IPS-15b (cell line): ENCODE results near the gene PLSCR3.

ENCODE experiments used
- H3K27me3 ChIP-seq: one replicate; pipeline ENCODE4 v1.6.1; 2013; ENCODE audit warnings: low read length; ENCODE audit not compliant: control insufficient read depth, insufficient read depth
- H3K36me3 ChIP-seq: one replicate; pipeline ENCODE4 v1.6.1; 2013; ENCODE audit warnings: low read length; ENCODE audit not compliant: control insufficient read depth, insufficient read depth
- H3K4me1 ChIP-seq: one replicate; pipeline ENCODE4 v1.6.1; 2013; ENCODE audit warnings: mild to moderate bottlenecking, low read length; ENCODE audit not compliant: control insufficient read depth, insufficient read depth
- H3K4me3 ChIP-seq: one replicate; pipeline ENCODE4 v1.5.1; 2013; ENCODE audit warnings: low read depth, low read length
- H3K9ac ChIP-seq: one replicate; pipeline ENCODE4 v1.6.1; 2013; ENCODE audit warnings: low read depth, mild to moderate bottlenecking, low read length
- H3K9me3 ChIP-seq: one replicate; pipeline ENCODE4 v1.6.1; 2013; ENCODE audit warnings: mild to moderate bottlenecking, low read length; ENCODE audit not compliant: control insufficient read depth, insufficient read depth

PLSCR3 gene

DNA sequence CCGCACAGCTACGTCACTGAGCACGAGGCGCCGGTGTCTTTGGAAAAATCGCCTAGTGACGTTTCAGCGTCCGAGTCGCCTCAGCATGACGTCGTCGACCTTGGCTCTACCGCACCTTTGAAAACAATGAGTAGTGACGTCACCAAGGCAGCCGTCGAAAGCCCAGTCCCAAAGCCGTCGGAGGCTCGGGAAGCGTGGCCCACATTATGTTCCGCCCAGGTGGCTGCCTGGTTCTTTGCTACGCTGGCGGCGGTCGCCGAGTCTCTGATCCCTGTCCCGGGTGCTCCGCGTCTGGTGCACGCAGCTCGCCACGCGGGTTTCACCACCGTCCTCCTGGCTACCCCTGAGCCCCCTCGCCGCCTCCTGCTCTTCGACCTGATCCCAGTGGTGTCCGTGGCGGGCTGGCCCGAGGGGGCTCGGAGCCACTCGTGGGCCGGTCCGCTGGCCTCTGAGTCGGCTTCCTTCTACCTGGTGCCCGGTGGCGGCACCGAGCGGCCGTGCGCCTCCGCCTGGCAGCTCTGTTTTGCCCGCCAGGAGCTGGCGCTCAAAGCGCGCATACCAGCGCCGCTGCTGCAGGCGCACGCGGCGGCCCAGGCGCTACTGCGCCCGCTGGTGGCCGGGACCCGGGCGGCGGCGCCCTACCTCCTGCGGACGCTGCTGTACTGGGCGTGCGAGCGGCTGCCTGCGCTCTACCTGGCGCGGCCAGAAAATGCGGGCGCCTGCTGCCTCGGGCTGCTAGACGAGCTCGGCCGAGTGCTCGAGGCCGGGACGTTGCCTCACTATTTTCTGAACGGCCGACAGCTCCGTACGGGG is 42.4 kb upstream of the PLSCR3 start:
- Histone ChIP-seq H3K9me3 (no peaks in the 10 kb centered on the region), H3K4me1 (peaks cover 11% of the 10 kb centered on the region), H3K27me3 (peaks cover 12% of the 10 kb centered on the region), H3K4me3 (peak overlapping the region; percentile 63), H3K36me3 (no peaks in the 10 kb centered on the region), H3K9ac (no peak overlapping the region)

DNA sequence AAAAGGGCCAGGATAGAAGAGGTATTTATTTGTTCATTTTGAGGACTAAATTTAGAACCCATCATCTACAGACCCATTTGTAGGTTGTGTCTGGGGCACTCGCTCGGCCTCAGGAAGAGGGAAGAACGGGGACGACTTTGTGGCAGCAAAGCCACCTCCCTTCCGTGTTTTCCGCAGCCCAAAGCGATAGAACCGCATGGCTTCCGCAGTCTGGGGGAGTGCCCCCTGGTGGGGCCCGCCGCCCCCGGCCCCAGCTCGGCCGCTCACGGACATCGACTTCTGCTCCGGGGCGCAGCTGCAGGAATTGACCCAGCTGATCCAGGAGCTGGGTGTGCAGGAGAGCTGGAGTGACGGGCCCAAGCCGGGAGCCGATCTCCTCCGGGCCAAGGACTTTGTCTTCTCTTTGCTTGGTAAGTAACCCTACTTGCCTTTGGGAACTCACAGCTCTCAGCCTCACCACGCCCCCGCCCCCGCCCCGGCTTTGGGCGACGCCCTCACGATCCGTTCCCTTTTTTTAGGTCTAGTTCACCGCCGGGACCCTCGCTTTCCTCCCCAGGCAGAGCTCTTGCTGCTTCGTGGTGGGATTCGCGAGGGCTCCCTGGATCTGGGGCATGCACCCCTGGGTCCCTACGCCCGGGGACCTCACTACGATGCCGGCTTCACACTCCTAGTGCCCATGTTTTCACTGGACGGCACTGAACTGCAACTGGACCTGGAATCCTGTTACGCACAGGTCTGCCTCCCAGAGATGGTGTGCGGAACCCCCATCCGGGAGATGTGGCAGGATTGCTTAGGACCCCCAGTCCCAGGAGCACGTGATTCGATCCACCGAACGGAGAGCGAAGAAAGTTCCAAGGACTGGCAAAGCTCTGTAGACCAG is 41.6 kb upstream of the PLSCR3 start:
- H3K4me3 ChIP-seq = peak overlapping the region; percentile 63
- H3K9ac ChIP-seq = peak overlapping the region; percentile 37
- H3K9me3 ChIP-seq = no peaks in the 10 kb centered on the region
- peaks cover 10% of the 10 kb centered on the region for H3K27me3 ChIP-seq
- no peaks in the 10 kb centered on the region for H3K36me3 ChIP-seq
- H3K4me1 ChIP-seq = peaks cover 7% of the 10 kb centered on the region

DNA sequence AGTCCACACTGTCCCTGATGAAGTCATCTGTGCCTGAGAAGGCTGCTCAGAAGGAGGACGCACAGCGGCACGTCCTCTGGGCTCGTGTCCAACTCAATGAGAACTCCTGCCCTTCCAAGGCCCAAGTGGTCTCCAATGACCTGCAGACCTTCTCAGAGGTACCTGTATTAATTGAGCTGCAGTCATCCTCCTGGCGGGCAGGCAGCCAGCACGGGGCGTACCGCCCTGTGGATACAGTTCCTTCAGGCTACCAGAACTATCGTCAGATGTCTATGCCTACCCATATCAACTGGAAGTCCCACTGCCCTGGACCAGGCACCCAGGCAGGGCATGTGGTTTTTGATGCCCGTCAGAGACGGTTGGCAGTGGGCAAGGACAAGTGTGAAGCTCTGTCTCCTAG is 38.0 kb upstream of the PLSCR3 start:
- H3K4me3 ChIP-seq = no peak overlapping the region
- H3K9me3 ChIP-seq = no peaks in the 10 kb centered on the region
- H3K4me1 ChIP-seq = no peaks in the 10 kb centered on the region
- no peaks in the 10 kb centered on the region for H3K27me3 ChIP-seq
- H3K9ac ChIP-seq = no peak overlapping the region
- no peaks in the 10 kb centered on the region for H3K36me3 ChIP-seq

DNA sequence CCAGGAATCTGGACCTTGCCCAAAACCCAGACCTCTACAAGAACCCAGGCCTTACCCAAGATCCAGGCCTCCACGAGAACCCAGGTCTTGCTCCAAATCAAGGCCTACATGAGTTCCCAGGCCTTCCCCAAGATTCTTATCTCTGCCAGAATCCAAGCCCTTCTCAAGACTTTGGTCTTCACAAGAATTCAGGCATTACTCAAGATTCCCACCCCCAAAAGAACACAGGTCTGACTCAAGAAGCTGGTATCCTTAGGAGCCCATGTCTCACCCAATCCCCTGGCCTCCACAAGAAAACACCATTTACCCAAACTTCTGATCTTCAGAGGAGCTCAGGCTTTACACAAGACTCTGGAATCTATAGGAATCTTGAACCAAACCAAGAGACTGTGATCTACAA is 36.9 kb upstream of the PLSCR3 start:
- Histone ChIP-seq H3K36me3 (no peaks in the 10 kb centered on the region), H3K4me3 (no peak overlapping the region), H3K4me1 (no peaks in the 10 kb centered on the region), H3K9ac (no peak overlapping the region), H3K9me3 (no peaks in the 10 kb centered on the region), H3K27me3 (no peaks in the 10 kb centered on the region)

DNA sequence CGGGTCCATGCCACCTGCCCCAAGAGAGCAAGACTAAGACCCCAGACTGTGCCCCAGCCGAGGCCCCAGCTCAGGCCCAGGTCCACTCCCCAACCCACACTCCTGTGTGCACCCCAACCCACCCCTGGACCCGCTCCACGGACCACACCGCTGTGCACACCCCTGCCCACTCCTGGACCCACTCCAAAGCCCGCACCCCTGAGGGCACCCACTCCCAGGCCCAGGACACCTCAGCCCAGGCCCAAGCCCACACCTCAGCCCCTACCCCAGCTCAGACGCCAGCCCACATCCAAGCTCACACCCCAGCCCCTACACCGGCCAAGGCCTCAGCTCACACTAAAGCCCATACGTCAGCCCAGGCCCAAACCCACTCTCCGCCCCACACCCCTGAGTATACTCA is 35.4 kb upstream of the PLSCR3 start:
- no peaks in the 10 kb centered on the region for H3K4me1 ChIP-seq
- H3K4me3 ChIP-seq = no peak overlapping the region
- no peaks in the 10 kb centered on the region for H3K27me3 ChIP-seq
- no peaks in the 10 kb centered on the region for H3K9me3 ChIP-seq
- H3K36me3 ChIP-seq = no peaks in the 10 kb centered on the region
- H3K9ac ChIP-seq = no peak overlapping the region

DNA sequence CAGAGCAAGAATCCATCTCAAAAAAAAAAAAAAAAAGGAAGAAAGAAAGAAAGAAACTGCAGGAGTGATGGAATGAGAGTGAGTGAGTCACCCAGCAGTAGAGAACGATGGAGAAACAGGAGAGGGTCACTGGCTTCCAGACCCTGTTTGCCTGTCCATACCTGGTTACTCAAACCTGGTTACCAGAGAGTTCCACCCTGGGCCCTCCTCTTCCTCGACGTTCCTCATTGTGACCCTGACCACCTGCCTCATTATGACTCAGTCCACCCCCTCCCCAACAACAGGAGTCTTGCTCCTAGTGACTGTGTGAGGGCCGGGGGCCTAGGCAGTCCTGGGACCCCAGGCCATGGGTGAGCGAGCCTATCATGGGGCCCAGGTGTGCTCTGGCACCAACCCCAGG is 34.2 kb upstream of the PLSCR3 start, which contains the start of gene SPEM3:
Gene SPEM3 (plus strand): TSS at position 301 of the 400 bp plus-strand sequence. CDS start 46 bp downstream, at position 347.
- Histone ChIP-seq H3K9ac (no peak within 1 kb of the TSS), H3K36me3 (no peaks in the 10 kb centered on the region), H3K4me1 (no peaks in the 10 kb centered on the region), H3K27me3 (no peaks in the 10 kb centered on the region), H3K4me3 (no peak within 1 kb of the TSS), H3K9me3 (no peaks in the 10 kb centered on the region)

DNA sequence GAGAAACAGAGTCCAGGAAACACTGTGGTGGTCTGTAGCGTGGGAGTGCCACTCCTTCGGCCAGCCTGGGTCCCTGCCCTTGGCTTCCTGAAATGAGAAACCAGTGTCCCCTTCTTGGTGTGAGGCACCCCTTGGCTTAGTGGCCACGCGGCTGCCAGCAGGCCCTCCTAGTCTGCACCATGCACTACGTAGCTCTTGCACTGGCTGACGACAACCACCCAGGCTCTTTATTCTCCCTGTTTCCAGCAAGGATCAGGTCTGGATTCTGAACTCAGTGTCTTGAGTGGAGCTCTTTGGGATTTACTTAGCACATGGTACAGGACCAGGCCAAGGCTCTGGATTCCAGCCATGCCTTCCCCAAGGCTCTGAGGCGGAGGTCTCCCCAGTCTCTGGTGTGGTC is 33.2 kb upstream of the PLSCR3 start:
- H3K27me3 ChIP-seq = no peaks in the 10 kb centered on the region
- no peak overlapping the region for H3K9ac ChIP-seq
- H3K9me3 ChIP-seq = no peaks in the 10 kb centered on the region
- H3K4me1 ChIP-seq = no peaks in the 10 kb centered on the region
- no peak overlapping the region for H3K4me3 ChIP-seq
- H3K36me3 ChIP-seq = no peaks in the 10 kb centered on the region

DNA sequence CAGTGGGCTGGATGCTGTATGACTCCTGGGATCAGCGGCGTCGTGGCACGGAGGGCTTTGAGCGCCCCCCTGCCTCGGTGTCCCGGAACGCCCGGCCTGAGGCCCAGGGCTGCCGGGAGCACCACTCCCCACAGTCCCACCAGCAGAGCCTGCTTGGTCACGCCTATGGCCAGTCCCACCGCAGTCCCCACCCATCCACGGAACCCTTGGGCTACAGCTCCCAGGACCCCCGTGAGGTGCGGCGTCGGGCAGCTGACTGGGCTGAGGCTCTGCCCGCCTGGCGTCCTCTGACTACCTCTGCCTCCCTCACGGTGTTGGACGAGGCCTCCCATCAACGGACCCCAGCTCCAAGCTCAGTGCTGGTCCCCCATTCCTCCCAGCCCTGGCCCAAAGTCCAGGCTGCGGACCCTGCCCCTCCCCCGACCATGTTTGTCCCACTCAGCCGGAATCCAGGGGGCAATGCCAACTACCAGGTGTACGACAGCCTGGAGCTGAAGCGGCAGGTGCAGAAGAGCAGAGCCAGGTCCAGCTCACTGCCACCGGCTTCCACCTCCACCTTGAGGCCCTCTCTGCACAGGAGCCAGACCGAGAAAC is 32.7 kb upstream of the PLSCR3 start:
- Histone ChIP-seq H3K4me3 (no peak overlapping the region), H3K9ac (no peak overlapping the region), H3K9me3 (no peaks in the 10 kb centered on the region), H3K27me3 (no peaks in the 10 kb centered on the region), H3K36me3 (no peaks in the 10 kb centered on the region), H3K4me1 (no peaks in the 10 kb centered on the region)

DNA sequence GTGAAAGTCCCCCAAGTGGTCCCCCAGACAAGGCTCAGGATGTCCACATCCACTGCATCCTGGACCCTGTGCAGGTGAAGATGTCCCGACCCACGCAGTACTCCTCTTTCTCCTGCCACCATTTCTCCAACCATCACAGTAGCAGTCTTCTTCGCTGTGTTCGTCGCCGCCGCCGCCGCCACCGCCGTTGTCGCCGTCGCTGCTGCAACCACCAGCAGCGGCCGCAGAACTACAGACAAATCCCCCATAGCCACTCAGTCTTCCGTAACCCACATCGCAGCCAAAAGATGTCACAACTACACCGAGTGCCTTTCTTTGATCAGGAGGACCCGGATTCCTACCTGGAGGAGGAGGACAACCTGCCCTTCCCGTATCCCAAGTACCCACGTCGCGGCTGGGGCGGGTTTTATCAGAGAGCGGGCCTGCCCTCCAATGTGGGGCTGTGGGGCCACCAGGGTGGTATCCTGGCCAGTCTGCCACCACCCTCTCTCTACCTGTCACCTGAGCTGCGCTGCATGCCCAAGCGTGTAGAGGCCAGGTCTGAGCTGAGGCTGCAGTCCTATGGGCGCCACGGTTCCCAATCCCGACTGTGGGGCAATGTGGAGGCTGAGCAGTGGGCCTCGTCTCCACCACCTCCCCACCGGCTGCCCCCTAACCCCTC is 32.0 kb upstream of the PLSCR3 start:
- Histone ChIP-seq H3K9ac (no peak overlapping the region), H3K27me3 (no peaks in the 10 kb centered on the region), H3K36me3 (no peaks in the 10 kb centered on the region), H3K4me3 (no peak overlapping the region), H3K9me3 (no peaks in the 10 kb centered on the region), H3K4me1 (no peaks in the 10 kb centered on the region)

DNA sequence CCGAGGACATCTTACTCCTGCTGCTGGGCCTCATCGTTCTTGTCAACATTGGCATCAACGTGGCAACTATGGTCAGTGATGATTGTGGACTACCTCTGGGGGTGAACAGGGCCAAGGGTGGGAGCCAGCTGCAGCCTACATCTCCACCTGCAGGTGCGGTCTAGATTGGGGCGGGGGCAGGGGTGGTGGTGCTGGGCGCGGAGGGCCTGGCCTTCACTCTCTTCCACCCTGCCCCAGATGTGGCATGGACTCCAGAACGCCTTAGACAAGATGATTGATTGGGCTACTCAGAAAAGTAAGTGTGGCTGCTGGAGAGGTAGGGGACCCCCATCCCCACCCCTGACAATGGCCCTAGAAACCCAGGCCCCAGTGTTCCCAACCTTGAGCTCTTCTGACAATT is 31.4 kb upstream of the PLSCR3 start:
- no peaks in the 10 kb centered on the region for H3K4me1 ChIP-seq
- no peaks in the 10 kb centered on the region for H3K9me3 ChIP-seq
- H3K27me3 ChIP-seq = no peaks in the 10 kb centered on the region
- H3K9ac ChIP-seq = no peak overlapping the region
- H3K4me3 ChIP-seq = no peak overlapping the region
- H3K36me3 ChIP-seq = no peaks in the 10 kb centered on the region

DNA sequence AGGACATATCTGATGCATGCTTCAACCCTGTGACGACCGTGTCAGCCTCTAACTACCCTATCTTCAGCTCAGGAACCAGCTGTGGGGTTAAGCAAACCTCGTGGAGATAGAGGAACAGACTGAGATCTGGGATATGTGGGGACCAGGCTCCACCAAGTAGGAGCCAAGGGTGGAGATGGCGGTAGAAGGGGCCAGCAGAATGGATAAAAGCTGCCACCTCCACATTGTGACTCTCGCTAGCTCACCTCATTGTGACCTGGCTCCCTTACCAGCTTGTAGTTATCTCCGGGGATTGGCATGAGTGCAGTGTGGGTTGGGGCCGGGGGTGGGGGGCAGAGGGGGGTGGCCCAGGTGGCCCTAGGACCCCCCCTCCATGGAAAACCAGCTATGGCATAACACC is 31.0 kb upstream of the PLSCR3 start, which contains the start of gene SPEM2:
Gene SPEM2 (plus strand): TSS at position 301 of the 400 bp plus-strand sequence. CDS start 73 bp downstream, at position 374.
- H3K27me3 ChIP-seq = no peaks in the 10 kb centered on the region
- H3K4me3 ChIP-seq = no peak within 1 kb of the TSS
- H3K36me3 ChIP-seq = no peaks in the 10 kb centered on the region
- H3K9me3 ChIP-seq = no peaks in the 10 kb centered on the region
- no peaks in the 10 kb centered on the region for H3K4me1 ChIP-seq
- no peak within 1 kb of the TSS for H3K9ac ChIP-seq
